ENCODE results near the gene NEDD8. TPM values are rescaled to one million over a fixed set of nuclear protein-coding genes. Genes with fewer than 3 reads are reported as not detected.

The NEDD8 gene
- total and polyA plus RNA-seq, 5 donors, result 167 to 302 (median 184) TPM

- no peak for DNase-seq
- H3K27ac ChIP-seq (ENCODE audit: low read length), result no peak overlapping the region
- no peaks in the 10 kb centered on the region for H3K4me1 ChIP-seq (ENCODE audit: control insufficient read depth, insufficient read depth, low read length)
- WGBS, result 89% methylated on average over 2 of the region's 2 CpGs
- no peaks in the 10 kb centered on the region for H3K9me3 ChIP-seq (ENCODE audit: control insufficient read depth, low read length)
- intact Hi-C loops (cut with DNase I), result no loop called here
- ATAC-seq, result no peak
- H3K4me3 ChIP-seq (ENCODE audit: low read length), result no peak overlapping the region
- H3K27me3 ChIP-seq (ENCODE audit: control insufficient read depth, insufficient read depth), result no peaks in the 10 kb centered on the region
These were observed 40.3 kb upstream of the NEDD8 start for GRCh38 chr14:24272467-24272866.

- intact Hi-C loops (cut with DNase I), result no loop called here
- ATAC-seq (no peak), DNase-seq (no peak)
- Histone ChIP-seq H3K27me3 (ENCODE audit: control insufficient read depth, insufficient read depth) (no peaks in the 10 kb centered on the region), H3K27ac (ENCODE audit: low read length) (peak overlapping the region; percentile 76), H3K9me3 (ENCODE audit: control insufficient read depth, low read length) (no peaks in the 10 kb centered on the region), H3K4me1 (ENCODE audit: control insufficient read depth, insufficient read depth, low read length) (no peaks in the 10 kb centered on the region), H3K4me3 (ENCODE audit: low read length) (peak overlapping the region; percentile 85)
- WGBS, result 27% methylated on average over 3 of the region's 3 CpGs
These were observed 39.7 kb upstream of the NEDD8 start for GRCh38 chr14:24271834-24272263.

- under 1% methylated on average over 61 of the region's 61 CpGs for WGBS
- intact Hi-C loops (cut with DNase I), result no loop called here
- H3K4me3 ChIP-seq (ENCODE audit: low read length), result peak within 1 kb of the TSS; percentile 85
- H3K9me3 ChIP-seq (ENCODE audit: control insufficient read depth, low read length), result no peaks in the 10 kb centered on the region
- ATAC-seq, result peak; percentile 96
- DNase-seq, result peak; percentile 88 to 95 (median 95)
- H3K4me1 ChIP-seq (ENCODE audit: control insufficient read depth, insufficient read depth, low read length), result no peaks in the 10 kb centered on the region
- peak within 1 kb of the TSS; percentile 97 for H3K27ac ChIP-seq (ENCODE audit: low read length)
- H3K27me3 ChIP-seq (ENCODE audit: control insufficient read depth, insufficient read depth), result no peaks in the 10 kb centered on the region
These were observed 39.1 kb upstream of the NEDD8 start, which contains the start of gene RABGGTA for GRCh38 chr14:24271134-24271833. RABGGTA (minus strand) TSS chr14:24271597; CDS start chr14:24271115, 482 bp downstream.

GRCh38 chr14:24270537-24271133, 38.5 kb upstream of the NEDD8 start:
- ATAC-seq (peak in 1 of 2 donors; percentile 2), DNase-seq (no peak)
- H3K27me3 ChIP-seq (ENCODE audit: control insufficient read depth, insufficient read depth), result no peaks in the 10 kb centered on the region
- no peaks in the 10 kb centered on the region for H3K4me1 ChIP-seq (ENCODE audit: control insufficient read depth, insufficient read depth, low read length)
- no peaks in the 10 kb centered on the region for H3K9me3 ChIP-seq (ENCODE audit: control insufficient read depth, low read length)
- peak overlapping the region; percentile 97 for H3K27ac ChIP-seq (ENCODE audit: low read length)
- 19% methylated on average over 13 of the region's 13 CpGs for WGBS
- H3K4me3 ChIP-seq (ENCODE audit: low read length), result peak overlapping the region; percentile 85
- intact Hi-C loops (cut with DNase I), result no loop called here

- no peak for ATAC-seq
- 96% methylated on average over 14 of the region's 14 CpGs for WGBS
- H3K4me3 ChIP-seq (ENCODE audit: low read length), result no peak overlapping the region
These were observed 37.9 kb upstream of the NEDD8 start for GRCh38 chr14:24269910-24270536.

GRCh38 chr14:24269368-24269767, 37.2 kb upstream of the NEDD8 start:
- Histone ChIP-seq H3K27ac (ENCODE audit: low read length) (no peak overlapping the region), H3K9me3 (ENCODE audit: control insufficient read depth, low read length) (no peaks in the 10 kb centered on the region), H3K4me1 (ENCODE audit: control insufficient read depth, insufficient read depth, low read length) (no peaks in the 10 kb centered on the region), H3K27me3 (ENCODE audit: control insufficient read depth, insufficient read depth) (no peaks in the 10 kb centered on the region), H3K4me3 (ENCODE audit: low read length) (no peak overlapping the region)
- WGBS, result 94% methylated on average over 8 of the region's 8 CpGs
- ATAC-seq (no peak), DNase-seq (peak in 1 of 3 donors; percentile 32)
- intact Hi-C loops (cut with DNase I), result no loop called here

More at GRCh38 chr14:24269910-24270536, 37.9 kb upstream of the NEDD8 start:
- Histone ChIP-seq H3K27ac (ENCODE audit: low read length) (no peak overlapping the region), H3K9me3 (ENCODE audit: control insufficient read depth, low read length) (no peaks in the 10 kb centered on the region), H3K4me1 (ENCODE audit: control insufficient read depth, insufficient read depth, low read length) (no peaks in the 10 kb centered on the region), H3K27me3 (ENCODE audit: control insufficient read depth, insufficient read depth) (no peaks in the 10 kb centered on the region)
- intact Hi-C loops (cut with DNase I), result no loop called here
- DNase-seq, result peak in 1 of 3 donors; percentile 51

- H3K4me1 ChIP-seq (ENCODE audit: control insufficient read depth, insufficient read depth, low read length), result no peaks in the 10 kb centered on the region
- H3K27me3 ChIP-seq (ENCODE audit: control insufficient read depth, insufficient read depth), result no peaks in the 10 kb centered on the region
- intact Hi-C loops (cut with DNase I), result no loop called here
- WGBS, result 86% methylated on average over 9 of the region's 9 CpGs
- H3K4me3 ChIP-seq (ENCODE audit: low read length), result no peak overlapping the region
- no peaks in the 10 kb centered on the region for H3K9me3 ChIP-seq (ENCODE audit: control insufficient read depth, low read length)
- DNase-seq, result peak in 1 of 3 donors; percentile 5
- ATAC-seq, result no peak
- no peak overlapping the region for H3K27ac ChIP-seq (ENCODE audit: low read length)
These were observed 36.1 kb upstream of the NEDD8 start for GRCh38 chr14:24268225-24268624.

GRCh38 chr14:24267516-24267915, 35.3 kb upstream of the NEDD8 start:
- no peaks in the 10 kb centered on the region for H3K4me1 ChIP-seq (ENCODE audit: control insufficient read depth, insufficient read depth, low read length)
- WGBS, result 91% methylated on average over 9 of the region's 9 CpGs
- peak in 1 of 3 donors; percentile 36 for DNase-seq
- intact Hi-C loops (cut with DNase I), result no loop called here
- no peak overlapping the region for H3K4me3 ChIP-seq (ENCODE audit: low read length)
- H3K27me3 ChIP-seq (ENCODE audit: control insufficient read depth, insufficient read depth), result no peaks in the 10 kb centered on the region
- no peak for ATAC-seq
- H3K27ac ChIP-seq (ENCODE audit: low read length), result no peak overlapping the region
- H3K9me3 ChIP-seq (ENCODE audit: control insufficient read depth, low read length), result no peaks in the 10 kb centered on the region

- WGBS, result 89% methylated on average over 18 of the region's 18 CpGs
- DNase-seq, result peak in 1 of 3 donors; percentile 22
- ATAC-seq, result no peak
- Histone ChIP-seq H3K4me3 (ENCODE audit: low read length) (no peak overlapping the region), H3K4me1 (ENCODE audit: control insufficient read depth, insufficient read depth, low read length) (no peaks in the 10 kb centered on the region), H3K27ac (ENCODE audit: low read length) (no peak overlapping the region), H3K27me3 (ENCODE audit: control insufficient read depth, insufficient read depth) (no peaks in the 10 kb centered on the region), H3K9me3 (ENCODE audit: control insufficient read depth, low read length) (no peaks in the 10 kb centered on the region)
- intact Hi-C loops (cut with DNase I), result no loop called here
These were observed 34.4 kb upstream of the NEDD8 start for GRCh38 chr14:24266344-24267244.

- peak in 1 of 3 donors; percentile 43 for DNase-seq
- 68% methylated on average over 6 of the region's 6 CpGs for WGBS
- Histone ChIP-seq H3K4me1 (ENCODE audit: control insufficient read depth, insufficient read depth, low read length) (no peaks in the 10 kb centered on the region), H3K27ac (ENCODE audit: low read length) (no peak overlapping the region), H3K4me3 (ENCODE audit: low read length) (no peak overlapping the region), H3K9me3 (ENCODE audit: control insufficient read depth, low read length) (no peaks in the 10 kb centered on the region), H3K27me3 (ENCODE audit: control insufficient read depth, insufficient read depth) (no peaks in the 10 kb centered on the region)
- no peak for ATAC-seq
- intact Hi-C loops (cut with DNase I), result no loop called here
These were observed 32.1 kb upstream of the NEDD8 start for GRCh38 chr14:24264298-24264697.

Data from right cardiac atrium (tissue), 5 donors.